GM18526 (cell line): Measurements from ENCODE around the gene CDK14.

Experiments
- POLR2A ChIP-seq: IDR thresholded peaks from 3 replicates; pipeline ENCODE4 v1.6.1; 2011; ENCODE audit not compliant: insufficient read length; ENCODE audit errors: extremely low read depth

CDK14 gene

GRCh38 chr7:91198371-91198770 is 602.2 kb downstream of the CDK14 start:
- no peak for TF ChIP-seq POLR2A

- TF ChIP-seq POLR2A = no peak
Measured at GRCh38 chr7:91199601-91200000, 603.5 kb downstream of the CDK14 start.

- no peak for TF ChIP-seq POLR2A
Measured at GRCh38 chr7:91201442-91202113, 605.5 kb downstream of the CDK14 start.

GRCh38 chr7:91206361-91206960 is 610.3 kb downstream of the CDK14 start:
- TF ChIP-seq POLR2A = no peak

- TF ChIP-seq POLR2A = no peak
Measured at GRCh38 chr7:91212582-91212981, 616.5 kb downstream of the CDK14 start.

GRCh38 chr7:91226411-91226810 is 630.3 kb downstream of the CDK14 start:
- TF ChIP-seq POLR2A = no peak

GRCh38 chr7:91228327-91228726 is 632.2 kb downstream of the CDK14 start:
- no peak for TF ChIP-seq POLR2A

- no peak for TF ChIP-seq POLR2A
Measured at GRCh38 chr7:91228927-91229558, 632.9 kb downstream of the CDK14 start.

- TF ChIP-seq POLR2A = no peak
Measured at GRCh38 chr7:91230100-91230499, 634.0 kb downstream of the CDK14 start.

- TF ChIP-seq POLR2A = no peak
Measured at GRCh38 chr7:91230503-91230902, 634.4 kb downstream of the CDK14 start.

- TF ChIP-seq POLR2A = no peak
Measured at GRCh38 chr7:91233212-91233611, 637.1 kb downstream of the CDK14 start.

GRCh38 chr7:91235211-91235832 is 639.2 kb downstream of the CDK14 start:
- TF ChIP-seq POLR2A = no peak

GRCh38 chr7:91239171-91239604 is 643.1 kb downstream of the CDK14 start:
- no peak for TF ChIP-seq POLR2A

- TF ChIP-seq POLR2A = no peak
Measured at GRCh38 chr7:91239772-91240171, 643.7 kb downstream of the CDK14 start.

GRCh38 chr7:91240376-91240941 is 644.3 kb downstream of the CDK14 start:
- no peak for TF ChIP-seq POLR2A
